Islet of Langerhans (tissue), 1 donor: ENCODE data around the gene NAA35.
"Not testable (repeated sequence)": the region's sequence is repeated elsewhere in the genome, so short reads cannot be mapped to it uniquely, and the experiment has no call there.

Experiments used
- FAIRE-seq: peaks from one replicate; lab custom pipeline; 2011; peaks lifted over from hg19 to GRCh38; lab: Jason Lieb, UNC

Gene NAA35

DNA sequence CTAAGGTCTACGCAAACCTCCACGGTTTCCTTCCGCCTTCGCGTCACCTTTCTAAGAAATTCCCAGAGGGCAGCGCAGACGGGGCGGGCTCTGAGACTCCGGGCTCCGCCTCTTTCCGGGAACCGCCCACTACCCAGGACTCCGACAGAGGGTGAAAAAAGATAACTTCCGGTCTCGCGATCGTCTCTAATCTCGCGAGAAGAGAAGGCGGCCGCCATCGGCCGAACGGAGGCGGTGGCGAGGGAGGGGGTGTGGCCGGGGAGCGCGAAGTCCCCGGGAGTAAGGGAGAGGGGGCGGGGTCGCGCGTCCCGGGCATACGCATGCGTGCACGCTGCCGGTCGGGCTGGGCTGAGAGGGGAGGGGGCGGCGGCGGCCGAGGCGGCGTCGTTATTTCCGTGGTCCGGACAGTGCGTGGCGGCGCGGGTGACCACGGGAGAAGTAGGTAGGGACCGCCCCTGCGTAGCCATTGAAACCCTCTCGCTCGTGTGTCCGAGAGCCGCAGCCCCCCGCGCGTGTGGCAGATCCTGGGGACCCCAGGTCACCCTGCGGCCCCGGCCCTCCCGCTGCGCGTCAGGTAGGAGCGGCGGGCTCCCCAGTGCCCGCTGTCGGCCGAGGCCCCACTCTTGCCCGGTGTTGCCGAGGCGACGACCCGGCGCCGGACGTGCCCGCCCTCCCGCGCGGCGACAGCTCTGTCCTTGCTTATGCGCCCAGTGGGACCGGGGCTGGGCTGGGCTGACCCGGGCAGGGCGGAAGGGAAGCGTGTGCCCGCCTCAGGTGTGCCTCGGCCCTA is at the start of gene NAA35:
Gene NAA35 (plus strand): TSS at position 315 of the 790 bp plus-strand sequence. CDS start 1,014 bp downstream, outside the sequence.
- FAIRE-seq = no peak

DNA sequence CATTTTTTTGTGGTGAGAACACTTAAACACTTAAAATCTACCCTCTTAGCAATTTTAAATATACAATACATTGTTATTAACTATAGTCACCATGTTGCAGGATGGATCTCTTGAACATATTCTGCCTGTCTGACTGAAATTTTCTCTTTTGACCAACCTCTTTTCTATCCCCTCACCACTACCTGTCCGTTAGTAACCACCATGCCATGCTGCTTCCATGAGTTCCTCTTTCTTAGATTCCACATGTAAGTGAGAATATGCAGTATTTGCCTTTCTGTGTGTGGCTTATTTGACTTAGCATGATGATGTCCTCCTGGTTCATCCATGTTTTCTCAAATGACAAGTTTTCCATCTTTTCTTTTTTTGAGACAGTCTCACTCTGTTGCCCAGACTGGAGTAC is 48.5 kb upstream of the NAA35 start:
- no peak for FAIRE-seq

DNA sequence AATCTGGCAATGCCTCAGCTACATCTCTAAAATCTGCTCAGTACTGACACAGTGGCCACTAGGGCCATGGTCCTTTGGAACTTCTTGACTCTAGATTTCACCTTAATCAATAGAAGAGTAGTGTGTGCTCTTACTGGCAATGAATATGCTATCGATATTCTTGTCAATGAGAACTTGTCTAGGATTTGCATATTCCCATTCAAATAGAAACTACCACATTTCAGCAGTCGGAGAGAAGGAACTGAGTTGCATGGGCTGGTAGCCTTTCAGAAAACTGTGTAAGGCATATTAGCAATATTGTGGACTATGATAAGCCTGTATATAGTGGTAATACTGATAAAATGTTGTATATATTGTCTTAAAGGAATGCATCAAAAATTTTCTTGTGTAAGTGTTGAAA is 45.3 kb upstream of the NAA35 start:
- no peak for FAIRE-seq

DNA sequence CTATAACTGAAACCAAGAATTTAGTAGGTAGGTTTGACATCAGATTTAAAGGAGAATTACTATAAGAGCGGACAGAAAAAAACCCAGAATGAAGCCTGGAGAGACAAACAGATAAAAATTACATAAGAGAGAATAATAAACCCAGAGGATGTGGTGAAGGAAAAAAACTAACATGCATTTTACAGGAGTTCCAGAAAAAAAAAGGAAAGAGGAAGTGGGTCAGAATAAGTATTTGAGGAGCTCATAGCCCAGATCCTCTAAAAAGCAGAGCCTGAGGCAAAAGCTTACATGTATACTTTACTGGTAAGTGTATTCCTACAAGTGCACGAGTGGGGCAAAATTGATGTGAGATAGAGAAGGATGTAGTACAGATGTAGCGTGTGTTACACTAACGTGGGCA is 43.1 kb upstream of the NAA35 start:
- no peak for FAIRE-seq

DNA sequence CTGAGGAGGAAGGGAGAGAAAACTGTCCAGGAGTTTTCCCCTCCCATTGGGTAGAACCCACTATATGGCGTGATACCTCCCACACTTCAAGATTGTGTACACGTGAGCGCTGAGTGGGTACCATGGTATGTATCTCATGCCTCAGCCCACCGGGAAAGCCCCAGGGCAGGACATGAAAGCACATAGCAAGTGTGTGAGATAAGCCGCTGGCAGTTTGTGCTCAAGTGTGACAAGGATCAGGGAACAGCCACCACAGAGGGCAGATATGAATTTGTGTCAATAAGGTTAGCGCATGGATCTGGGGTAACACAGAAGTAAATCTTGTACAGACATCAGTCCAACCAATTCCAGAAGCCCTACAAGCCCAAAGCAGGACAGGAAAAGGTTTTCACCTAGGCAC is 42.6 kb upstream of the NAA35 start:
- FAIRE-seq = no peak

DNA sequence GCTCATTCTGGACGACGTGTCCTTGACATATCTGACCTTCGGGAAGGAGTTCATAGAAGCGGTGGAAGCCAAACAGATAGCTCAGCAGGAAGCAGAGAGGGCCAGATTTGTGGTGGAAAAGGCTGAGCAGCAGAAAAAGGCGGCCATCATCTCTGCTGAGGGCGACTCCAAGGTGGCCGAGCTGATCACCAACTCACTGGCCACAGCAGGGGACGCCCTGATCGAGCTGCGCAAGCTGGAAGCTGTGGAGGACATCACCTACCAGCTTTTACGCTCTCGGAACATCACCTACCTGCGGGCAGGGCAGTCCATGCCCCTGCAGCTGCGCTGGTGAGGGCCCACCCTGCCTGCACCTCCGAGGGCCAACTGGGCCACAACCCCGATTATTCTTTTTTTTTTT is 41.6 kb upstream of the NAA35 start:
- no peak for FAIRE-seq

DNA sequence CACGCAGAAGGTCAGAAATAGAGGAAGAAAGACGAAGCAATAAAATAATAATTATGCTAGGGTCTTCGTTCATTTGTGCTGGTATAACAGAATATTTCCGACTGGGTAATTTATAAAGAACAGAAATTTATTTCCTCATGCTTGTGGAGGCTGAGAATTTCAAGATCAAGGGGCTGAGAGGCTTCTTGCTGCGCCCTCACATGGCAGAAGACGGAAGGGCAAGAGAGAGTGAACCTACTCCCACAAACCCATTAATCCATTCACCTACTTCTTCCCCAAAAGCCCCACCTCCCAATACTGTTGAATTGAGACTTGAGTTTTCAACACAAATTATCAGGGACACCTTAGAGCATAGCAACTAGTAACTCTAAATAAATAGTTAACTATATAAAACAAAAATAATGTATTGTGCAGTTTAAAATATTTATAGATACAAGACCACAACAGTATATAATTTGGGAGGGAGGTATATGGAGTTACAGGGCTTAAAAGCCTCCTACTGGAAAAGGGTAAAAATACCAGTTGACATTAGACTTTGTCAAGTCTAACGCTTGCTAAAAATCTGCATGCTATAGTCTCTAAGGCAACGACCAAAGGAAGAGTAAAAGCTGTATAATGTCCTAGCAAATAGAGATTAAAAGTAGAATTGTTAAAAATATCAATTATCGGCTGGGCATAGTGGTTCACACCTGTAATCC is 40.3 kb upstream of the NAA35 start:
- FAIRE-seq = no peak

DNA sequence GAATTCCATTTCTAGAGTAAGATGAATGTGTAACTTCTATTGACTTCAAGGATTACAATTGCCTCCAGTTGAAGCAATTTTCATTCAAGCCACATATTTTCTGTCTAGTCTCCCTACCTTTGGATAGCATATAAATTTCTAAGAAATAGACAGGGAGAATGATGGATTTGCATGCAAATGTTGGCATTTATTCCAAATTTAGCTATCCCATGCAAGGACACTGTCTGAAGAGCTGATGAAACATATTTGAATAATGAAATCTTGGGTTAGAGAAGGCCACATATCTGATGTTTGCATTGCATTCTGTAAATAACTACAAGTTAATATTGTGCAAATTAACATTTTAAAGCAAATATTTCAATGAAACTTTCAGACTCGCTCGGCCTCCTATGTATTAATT is 36.0 kb upstream of the NAA35 start:
- no peak for FAIRE-seq

DNA sequence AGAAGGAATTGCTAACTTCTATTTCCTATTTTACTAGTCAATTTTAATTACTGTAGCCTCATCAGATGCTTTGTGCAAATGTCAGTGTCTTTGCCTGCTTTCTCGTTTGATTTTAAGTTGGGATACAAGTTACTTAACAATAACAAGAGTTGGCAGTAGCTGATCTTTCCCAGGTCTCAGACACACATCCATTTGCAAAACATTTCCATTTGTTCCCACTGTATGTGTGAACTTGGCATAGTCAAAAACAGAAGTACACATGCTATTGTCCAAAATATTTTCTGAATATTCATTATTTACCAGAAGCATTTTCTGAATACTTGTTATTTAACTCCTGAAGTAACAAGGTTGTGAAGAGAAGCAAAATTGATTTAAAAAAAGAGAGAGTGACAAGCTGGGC is 35.0 kb upstream of the NAA35 start:
- no peak for FAIRE-seq

DNA sequence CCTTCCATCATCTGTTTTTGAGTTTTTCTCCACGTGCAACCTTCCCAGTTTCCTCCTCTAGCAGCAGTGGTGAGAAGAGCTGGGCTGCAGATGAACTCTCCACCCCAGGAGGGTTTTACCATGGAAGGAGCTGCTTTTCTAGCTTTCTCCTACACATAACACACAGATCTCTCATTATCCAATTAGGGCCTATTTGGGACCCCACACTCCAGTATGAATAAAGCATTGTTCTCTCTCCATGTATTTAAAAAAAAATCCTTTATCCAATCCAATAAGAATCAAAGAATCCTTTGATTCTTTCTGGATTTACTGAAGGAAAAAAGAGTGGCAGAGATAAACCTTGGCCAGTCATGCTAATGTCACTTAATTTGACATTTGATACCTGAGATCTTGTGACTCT is 31.6 kb upstream of the NAA35 start:
- FAIRE-seq = no peak

DNA sequence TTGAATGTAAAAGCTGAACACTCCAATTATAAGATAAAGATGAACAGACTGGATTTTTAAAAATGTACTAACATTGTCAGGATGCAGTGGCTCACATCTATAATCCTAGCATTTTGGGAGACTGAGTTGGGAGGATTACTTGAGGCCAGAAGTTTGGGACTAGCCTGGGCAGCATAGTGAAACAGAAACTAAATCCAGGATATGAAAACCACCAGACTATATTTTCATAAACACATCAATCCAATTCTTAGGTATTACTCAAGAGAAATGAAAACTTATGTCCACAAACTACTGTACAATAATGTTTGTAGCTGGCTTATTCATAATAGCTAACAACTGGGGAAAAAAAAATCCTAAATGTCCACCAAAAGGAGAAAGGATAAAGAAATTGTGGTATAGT is 26.8 kb upstream of the NAA35 start:
- FAIRE-seq = no peak

DNA sequence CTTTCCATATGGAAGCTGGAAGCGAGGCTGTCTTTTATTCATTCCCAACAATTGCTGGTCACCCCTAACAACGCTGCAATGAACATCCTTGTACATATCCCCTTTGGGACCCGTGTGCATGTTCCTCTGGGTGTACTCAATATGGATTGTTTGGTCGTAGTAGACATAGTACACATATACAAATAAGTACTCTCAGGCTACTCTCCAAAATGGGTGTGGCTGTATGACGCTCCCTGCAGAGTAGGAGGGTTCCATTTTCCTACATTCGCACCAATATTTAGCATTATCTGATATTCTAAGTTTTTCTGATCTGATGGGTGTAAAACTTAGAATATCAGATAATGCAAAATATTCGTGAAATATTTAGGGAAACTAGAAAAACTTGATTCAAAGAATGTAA is 23.2 kb upstream of the NAA35 start:
- FAIRE-seq = no peak

DNA sequence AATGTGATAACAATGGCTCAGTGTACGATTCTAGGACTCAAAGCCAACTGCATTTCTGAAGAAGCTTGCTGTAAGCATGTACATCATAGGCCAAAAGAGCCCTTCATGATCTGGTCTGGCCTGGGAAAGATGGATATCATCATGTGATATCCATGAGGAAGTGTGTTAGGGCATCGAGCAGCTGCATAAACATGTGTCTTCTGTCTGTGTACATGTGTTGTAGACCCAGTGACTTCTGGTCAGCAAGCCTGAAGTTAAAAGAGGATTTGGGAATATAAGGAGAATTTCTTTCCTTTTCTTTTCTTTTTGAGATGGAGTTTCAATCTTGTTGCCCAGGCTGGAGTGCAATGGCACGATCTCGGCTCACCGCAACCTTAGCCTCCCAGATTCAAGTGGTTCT is 15.5 kb upstream of the NAA35 start:
- no peak for FAIRE-seq

DNA sequence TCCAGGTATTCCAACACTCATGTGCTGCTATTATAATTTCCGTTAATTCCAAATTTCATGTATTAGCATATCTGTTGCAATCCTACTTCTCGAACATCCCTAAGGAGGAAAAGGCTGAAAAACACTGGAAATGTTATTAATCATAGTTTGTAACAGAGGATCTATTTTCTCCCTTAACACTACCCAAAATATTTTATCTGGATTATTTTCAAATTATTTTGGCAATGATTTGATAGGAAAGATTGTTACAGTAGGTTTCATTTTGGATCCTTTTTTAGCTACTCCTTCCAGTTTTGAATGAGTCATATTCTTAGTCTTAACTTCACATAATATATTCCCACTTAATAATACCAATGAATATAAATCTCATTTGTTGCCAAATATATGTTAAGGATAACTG is 13.9 kb upstream of the NAA35 start:
- no peak for FAIRE-seq

DNA sequence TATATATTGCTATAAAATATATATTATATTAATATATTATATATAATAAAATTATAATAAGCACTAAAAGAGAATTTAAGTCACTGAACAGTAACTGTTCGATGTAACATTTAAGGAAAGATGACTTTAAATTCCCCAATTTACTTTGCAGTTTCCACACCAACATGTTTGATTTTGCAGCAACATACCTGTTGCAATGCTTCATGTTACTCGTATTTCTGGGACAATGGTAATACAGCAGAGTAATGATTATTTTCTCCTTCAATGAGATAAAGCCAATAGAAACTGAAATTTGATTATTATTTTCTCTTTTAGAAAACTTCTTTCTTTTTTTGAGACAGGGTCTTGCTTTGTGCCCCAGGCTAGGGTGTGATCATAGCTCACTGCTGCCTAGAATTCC is 9.5 kb upstream of the NAA35 start:
- FAIRE-seq = no peak

DNA sequence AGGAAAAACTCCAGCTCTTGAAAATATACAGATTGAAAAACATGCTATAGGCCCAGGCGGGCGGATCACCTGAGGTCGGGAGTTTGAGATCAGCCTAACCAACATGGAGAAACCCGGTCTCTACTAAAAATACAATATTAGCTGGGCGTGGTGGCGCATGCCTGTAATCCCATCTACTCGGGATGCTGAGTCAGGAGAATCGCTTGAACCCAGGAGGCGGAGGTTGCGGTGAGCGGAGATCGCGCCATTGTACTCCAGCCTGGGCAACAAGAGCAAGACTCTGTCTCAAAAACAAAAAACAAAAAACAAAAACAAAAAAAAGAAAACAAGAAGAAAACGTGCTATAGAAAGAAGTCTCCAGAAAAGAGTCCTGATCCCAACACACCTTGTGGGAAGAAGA is 5.0 kb upstream of the NAA35 start:
- not testable (repeated sequence) for FAIRE-seq

DNA sequence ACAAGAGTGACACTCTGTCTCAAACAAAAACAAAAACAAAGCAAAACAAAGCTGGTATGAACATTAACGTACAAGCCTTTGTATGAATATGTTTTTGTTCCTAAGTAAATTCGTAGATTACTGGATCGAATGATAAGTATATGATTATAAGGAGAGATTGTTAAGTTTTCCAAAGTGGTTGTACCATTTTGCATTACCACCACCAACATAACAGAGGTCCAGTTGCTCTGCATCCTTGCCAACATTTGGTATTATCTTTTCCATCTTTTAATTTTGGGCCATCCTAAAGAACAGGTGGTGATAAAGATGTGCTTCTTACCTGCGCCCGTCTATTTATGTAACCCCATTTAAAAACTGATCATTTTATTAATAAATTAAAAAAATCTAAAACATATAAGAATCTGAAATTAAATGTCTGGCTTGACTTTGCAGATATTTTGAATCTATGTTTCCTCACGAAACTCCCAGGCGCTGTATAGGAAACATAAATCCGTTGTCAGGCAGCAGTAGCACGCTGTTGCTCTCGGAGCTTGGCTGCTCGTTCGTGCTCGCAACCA is 593 bp upstream of the NAA35 start:
- FAIRE-seq = peak; percentile 62

DNA sequence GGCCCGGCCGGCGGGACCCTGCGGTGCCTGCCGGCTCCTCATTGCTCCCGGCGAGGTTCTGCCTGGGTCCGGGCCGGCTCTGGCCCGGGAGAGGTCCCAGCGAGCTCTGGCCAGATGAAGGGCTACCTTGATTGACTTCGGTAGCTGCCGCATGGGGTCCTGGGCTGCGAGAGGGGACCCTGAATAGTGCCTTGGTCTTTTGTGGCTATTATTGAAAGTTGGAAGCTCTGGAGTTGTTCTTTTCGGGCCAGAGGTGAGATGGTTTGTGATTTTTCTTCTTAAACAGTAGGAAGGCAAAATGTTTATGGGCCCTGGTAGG is 635 bp downstream of the NAA35 start:
- no peak for FAIRE-seq

DNA sequence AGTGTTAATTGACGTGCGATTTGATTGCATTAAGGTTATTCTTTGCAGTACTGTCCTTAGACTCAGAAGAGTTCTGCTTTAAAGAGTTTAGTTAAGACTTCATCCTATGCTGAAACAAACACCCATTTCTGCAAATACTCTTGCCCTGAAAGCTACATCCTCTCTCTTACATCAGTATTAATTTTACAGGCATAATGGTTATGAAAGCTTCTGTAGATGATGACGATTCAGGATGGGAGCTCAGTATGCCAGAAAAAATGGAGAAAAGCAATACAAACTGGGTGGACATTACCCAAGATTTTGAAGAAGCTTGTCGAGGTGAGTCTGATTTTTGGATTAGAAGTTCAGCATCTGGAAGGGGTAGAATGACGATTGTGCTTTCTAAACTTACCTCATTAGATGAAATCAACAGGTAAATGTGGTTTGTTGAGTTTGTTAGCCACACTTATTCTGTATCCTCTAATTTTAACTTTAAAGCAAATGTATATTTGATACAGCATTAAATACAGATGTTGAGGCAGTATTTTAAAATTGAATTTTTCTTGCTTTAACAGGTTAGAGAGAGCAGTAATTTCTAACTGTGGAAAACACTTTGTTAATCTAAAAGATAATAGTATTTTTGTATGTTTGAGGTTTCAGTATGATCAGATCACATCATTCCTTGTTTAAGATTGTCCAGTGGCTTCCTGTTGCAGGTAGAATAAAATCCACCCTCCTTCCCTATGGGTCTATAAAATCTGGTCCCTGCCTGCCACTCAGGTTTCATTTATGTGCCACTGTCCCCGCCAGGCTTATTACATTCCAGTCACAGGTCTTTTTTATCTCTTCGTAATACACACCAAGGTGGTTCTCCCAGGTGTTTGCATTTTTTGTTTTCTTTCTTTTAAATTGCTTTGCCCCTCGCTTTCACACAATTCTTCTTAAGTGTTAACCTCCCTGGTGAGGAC is 1.3 kb downstream of the NAA35 start:
- FAIRE-seq = no peak

DNA sequence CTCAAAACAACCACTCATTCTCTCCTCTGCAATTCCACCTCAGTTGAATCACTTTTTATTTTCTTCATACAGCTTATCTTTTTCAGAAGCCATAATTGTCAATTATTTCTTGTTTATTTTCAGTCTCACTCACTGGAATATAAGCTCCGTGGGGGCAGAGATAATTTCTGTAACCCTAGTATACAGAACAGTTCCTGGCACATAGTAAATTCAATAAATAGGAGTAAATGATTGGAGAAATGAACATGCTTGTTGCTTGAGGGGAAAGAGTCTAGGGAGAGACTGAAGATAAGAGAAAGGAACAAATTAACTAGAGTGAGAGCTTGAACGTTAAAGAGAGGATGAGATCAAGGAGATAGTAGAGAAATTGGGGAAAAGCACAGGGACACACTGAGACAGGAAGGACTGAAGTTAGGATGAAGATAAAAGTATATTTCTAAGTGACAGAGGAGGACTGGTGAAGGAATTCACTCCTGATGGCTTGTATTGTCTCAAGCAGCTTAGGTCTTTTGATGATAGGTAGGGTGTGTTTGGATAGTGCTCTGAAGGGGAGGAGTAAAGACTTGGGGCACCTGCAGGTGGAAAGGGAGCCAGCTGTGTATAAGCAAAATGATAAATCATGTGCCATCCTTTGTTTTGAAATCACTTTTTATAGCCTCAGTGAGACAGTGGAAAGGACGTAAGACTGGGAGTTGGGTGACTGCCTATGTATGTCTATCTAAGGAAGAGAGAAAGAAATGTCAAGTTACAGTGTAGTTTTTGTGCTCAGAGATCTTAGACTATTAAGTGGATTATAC is 2.2 kb downstream of the NAA35 start:
- no peak for FAIRE-seq

DNA sequence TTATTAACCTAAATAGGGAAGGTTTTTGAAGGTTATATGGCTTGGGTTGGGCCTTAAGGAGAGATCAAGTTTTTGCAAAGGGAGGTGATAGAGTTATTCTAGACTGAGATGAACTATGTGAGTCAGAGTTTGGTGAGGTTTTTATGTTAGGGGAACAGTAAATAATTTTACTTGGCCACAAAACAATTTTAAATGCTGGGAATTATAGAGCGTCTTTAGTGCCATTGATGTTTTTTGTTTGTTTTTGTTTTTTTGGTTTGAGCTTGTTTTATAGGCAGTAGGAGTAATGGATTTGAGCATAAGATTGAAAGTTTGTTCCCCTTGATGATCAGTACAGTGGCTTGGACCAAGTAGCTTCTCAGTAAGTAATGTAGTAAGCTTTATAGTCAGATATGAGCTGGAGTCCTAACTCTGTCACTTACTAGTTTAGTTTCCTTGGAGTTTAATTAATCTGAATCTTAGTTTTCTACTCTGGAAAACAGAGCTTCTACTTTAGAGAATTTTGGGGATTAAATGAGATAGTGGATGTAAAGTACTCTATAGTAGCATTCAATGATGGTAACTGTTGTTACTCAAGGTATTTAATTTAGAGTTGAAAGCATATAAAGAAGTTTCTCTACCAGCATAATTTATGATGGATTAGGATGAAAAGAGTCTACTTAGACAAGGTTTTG is 2.9 kb downstream of the NAA35 start:
- no peak for FAIRE-seq
